Measurements from ENCODE around the gene FARP1.

FARP1 gene

DNA sequence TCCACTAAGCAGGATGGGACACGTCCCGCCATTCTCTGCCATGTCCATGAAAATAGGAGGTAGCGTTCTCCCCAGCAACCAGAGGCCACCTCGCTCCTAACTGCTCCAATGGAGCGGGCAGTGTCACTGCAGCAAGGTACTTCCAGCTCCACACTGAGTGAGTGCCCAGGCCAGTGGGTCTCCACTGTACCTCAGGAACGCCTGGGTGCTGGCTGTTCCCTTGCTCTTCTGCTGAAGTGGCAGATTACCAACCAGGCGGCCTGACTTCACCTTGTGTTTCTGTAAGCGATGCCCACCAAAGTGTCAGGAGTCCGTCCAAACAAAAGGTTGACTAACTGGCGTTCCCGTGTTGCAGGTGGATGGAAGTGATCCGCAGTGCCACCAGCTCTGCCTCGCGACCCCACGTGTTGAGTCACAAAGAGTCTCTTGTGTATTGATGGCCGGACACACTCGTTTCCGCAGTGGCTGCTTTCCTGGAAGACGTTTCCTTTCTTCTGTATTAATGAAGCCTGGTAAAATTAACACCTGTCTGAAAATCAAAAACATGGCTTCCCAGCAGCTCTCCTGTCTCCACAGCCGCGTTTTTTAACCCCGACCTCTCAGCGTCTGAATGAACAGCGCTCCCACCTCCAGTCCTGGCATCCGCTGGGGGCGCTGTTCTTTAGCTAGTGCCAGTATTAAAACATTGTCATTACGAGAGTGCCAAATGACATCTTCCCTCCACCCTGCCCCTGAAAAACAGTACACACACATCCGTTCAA lies 305.2 kb downstream of the FARP1 start:
- H3K4me3 ChIP-seq (ENCODE audit: low read length) = no peak overlapping the region
- DNase-seq (ENCODE audit: low read depth) = no peak
- peak; percentile 72 for TF ChIP-seq CTCF (conservative IDR thresholded peaks at IDR 0.05; ENCODE audit: low read depth, low read length)

DNA sequence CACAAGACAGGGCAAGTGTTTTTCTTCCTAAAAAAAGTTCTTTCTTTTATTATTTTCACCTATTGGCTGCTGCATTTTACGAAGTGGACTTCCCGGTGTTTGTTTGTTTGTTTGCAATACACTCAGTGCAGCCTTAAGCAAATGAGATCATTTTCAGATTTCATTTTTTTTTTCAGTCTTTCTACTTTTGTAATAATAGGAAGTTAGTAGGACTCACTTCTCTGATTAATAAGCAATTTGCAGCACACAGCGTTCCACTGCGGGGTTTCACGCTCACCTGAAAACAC lies 305.7 kb downstream of the FARP1 start:
- no peak overlapping the region for H3K4me3 ChIP-seq (ENCODE audit: low read length)
- no peak for DNase-seq (ENCODE audit: low read depth)
- no peak for TF ChIP-seq CTCF (conservative IDR thresholded peaks at IDR 0.05; ENCODE audit: low read depth, low read length)

DNA sequence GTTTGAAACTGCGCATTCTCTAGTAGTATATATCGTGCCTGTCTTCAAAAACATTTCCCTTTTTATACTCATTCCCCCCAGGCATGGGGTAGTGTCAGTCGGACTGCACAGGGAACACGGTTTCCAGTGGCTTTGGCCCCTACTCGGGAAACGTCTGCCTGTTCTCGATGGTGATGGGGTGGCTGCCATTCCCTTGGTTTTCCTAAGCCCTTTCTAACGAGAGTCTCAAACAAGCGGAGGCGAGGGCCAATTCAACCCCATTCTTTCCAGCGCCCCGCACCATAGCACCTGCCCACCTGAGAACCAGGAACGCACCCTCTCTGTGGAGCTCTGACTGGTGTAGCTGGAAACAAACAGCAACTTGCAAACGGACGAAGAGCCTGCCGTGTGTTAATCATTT lies 306.4 kb downstream of the FARP1 start:
- DNase-seq (ENCODE audit: low read depth) = no peak
- no peak for TF ChIP-seq CTCF (conservative IDR thresholded peaks at IDR 0.05; ENCODE audit: low read depth, low read length)
- H3K4me3 ChIP-seq (ENCODE audit: low read length) = no peak overlapping the region

- no peak for TF ChIP-seq CTCF (conservative IDR thresholded peaks at IDR 0.05; ENCODE audit: low read depth, low read length)
- DNase-seq (ENCODE audit: low read depth) = no peak
Measured at GRCh38 chr13:98450026-98450425, 307.1 kb downstream of the FARP1 start.

DNA sequence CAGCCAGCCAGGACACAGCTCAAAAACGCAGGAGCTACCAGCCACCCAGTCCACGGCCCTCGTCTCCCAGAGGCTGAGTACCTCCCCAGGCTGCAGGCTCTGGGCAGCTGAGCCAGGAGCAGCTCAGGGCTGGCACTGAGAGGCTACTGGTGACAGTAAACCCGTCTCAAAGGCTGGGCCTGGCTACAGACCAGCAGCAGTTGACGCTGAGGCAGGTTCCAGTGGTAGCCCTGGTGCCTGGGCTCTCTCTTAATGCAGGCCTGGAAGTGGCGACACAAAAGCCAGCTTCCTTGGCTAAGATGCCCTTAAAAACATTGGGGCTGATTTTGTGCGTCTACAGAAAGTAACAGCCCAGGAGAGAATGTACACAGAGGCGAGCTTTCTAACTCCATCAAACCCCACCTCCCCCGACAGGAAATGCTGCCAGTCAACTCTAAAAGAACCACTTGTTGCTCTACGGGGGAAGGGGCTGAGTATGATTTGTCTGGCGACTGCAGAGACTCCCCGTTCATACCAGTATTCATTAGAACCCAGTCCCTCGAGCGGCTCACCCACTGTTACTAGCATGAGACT lies 307.7 kb downstream of the FARP1 start:
- no peak overlapping the region for H3K4me3 ChIP-seq (ENCODE audit: low read length)
- no peak for TF ChIP-seq CTCF (conservative IDR thresholded peaks at IDR 0.05; ENCODE audit: low read depth, low read length)
- DNase-seq (ENCODE audit: low read depth) = no peak

More at GRCh38 chr13:98450026-98450425, 307.1 kb downstream of the FARP1 start:
- no peak overlapping the region for H3K4me3 ChIP-seq (ENCODE audit: low read length)

DNA sequence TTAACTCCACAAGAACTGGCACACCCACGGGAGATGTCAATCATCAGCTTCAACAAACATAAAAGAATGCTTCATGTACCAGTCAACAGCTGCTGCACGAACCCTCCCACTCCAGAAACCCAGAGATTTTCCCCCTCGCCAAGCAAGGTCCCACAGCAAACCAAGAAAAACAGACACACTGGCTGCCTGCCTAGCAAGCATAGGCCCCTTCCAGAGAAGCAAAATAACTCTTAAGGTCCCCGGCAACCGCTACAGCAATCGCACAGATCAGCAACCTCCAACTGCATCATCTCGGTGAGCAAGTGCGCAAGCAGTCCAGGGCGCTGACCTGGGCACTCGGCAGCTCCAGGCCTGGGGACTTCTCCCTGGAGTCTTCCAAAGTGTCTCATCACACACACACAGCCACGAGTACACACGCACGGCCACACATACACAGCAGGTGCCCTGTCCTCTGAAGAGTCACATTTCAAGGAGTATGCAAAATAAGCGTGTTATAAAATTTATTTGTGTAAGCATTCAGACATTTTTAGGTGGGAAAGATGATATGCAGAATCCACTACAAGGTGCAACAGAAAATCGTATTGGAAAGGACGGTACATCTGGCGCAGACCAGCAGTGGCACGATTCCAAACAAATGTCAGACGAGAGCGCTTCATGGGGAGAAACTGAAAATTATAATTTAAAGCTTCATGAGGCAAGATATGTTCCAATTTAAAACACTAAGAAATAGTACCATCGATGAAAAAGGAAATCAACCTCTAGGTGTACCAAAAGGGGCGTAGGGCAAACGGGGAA lies 309.0 kb downstream of the FARP1 start:
- DNase-seq (ENCODE audit: low read depth) = no peak
- no peak overlapping the region for H3K4me3 ChIP-seq (ENCODE audit: low read length)
- no peak for TF ChIP-seq CTCF (conservative IDR thresholded peaks at IDR 0.05; ENCODE audit: low read depth, low read length)

All from retinal pigment epithelial cell (primary cell).